K562 (cell line): ENCODE measurements around the gene ALK. TPM values are rescaled to one million over a fixed set of nuclear protein-coding genes. Genes with fewer than 3 reads are reported as not detected.

Source experiments
- ATAC-seq: fragments of 200-7000 bp; cut with Tn5 transposase; 3 replicates; pipeline ENCODE4 v1.9.1; 2020; ENCODE audit warnings: moderate library complexity
- BruUV-seq: library from RNA; stranded (reverse); fragments of 400-500 nt; replicated peaks from 2 replicates; lab custom pipeline; 2021; lab: Mats Ljungman, UMichigan
- CTCF ChIA-PET: fragments of 300-600 bp; formaldehyde crosslinking; extraction: SDS; loops from one replicate; lab custom pipeline; 2021; ENCODE audit warnings: low intra/inter-chr PET ratio; lab: Yijun Ruan, JAX
- POLR2A ChIA-PET: fragments of 300-600, 350-650 bp; sonication (Branson Sonifier 250); formaldehyde crosslinking; extraction: SDS; loops from one replicate; lab custom pipeline; 2021; ENCODE audit warnings: antibody characterized with exemption, inconsistent platforms; lab: Yijun Ruan, JAX
- DNase-seq, 4 experiments: peaks; one replicate each; pipeline versions ENCODE4 v3.0.0 to v3.0.0-alpha.2; 2011 to 2018; ENCODE audit warnings: low spot score in 3 of 4, mixed read lengths in 3 of 4; ENCODE audit errors: extremely low read depth in 1 of 4
- FAIRE-seq: peaks from 2 replicates; lab custom pipeline; 2011; peaks lifted over from hg19 to GRCh38; lab: Jason Lieb, UNC
- H2AFZ ChIP-seq: 2 replicates; pipeline ENCODE4 v1.6.0; 2011; ENCODE audit warnings: low read depth, low read length, control low read depth, inconsistent platforms
- H3K27ac ChIP-seq: fragments of 200-600 bp; 3 replicates; pipeline ENCODE4 v1.8.0; 2011; ENCODE audit warnings: low read depth, mild to moderate bottlenecking, control low read depth, inconsistent platforms, low read length, moderate library complexity, mixed read lengths; ENCODE audit errors: extremely low read depth
- H3K27me3 ChIP-seq, 2 experiments: fragments of 300-600 bp in 1 of 2; 2 replicates in 1 of 2; 3 replicates in 1 of 2; pipeline versions ENCODE4 v1.6.0 to v1.8.0; 2011; ENCODE audit warnings: inconsistent platforms in 2 of 2, low read length in 2 of 2, mild to moderate bottlenecking in 1 of 2, mixed read lengths in 1 of 2, moderate library complexity in 1 of 2; ENCODE audit not compliant: control insufficient read depth in 2 of 2, insufficient read depth in 2 of 2
- H3K36me3 ChIP-seq: fragments of 300-600 bp; 3 replicates; pipeline ENCODE4 v1.8.0; 2011; ENCODE audit warnings: mild to moderate bottlenecking, low read length, inconsistent platforms; ENCODE audit not compliant: control insufficient read depth, insufficient read depth
- H3K4me1 ChIP-seq, 2 experiments: fragments of 200-600 bp in 1 of 2; replicated peaks in 1 of 2; 2 replicates in 1 of 2; 3 replicates in 1 of 2; pipeline versions ENCODE4 v1.5.1 to v1.8.0; 2011; ENCODE audit warnings: inconsistent platforms in 2 of 2, low read length in 2 of 2, mild to moderate bottlenecking in 1 of 2, mixed read lengths in 1 of 2, moderate library complexity in 1 of 2; ENCODE audit not compliant: control insufficient read depth in 2 of 2, insufficient read depth in 2 of 2
- H3K4me2 ChIP-seq: 2 replicates; pipeline ENCODE4 v1.6.1; 2011; ENCODE audit warnings: low read length, control low read depth, inconsistent platforms, mixed read lengths; ENCODE audit not compliant: insufficient read depth
- H3K4me3 ChIP-seq: fragments of 200-600 bp; sonication (generic), shearing (Covaris generic); 2 replicates; pipeline ENCODE4 v1.5.1; 2016; ENCODE audit warnings: control low read depth, inconsistent platforms
- H3K79me2 ChIP-seq: fragments of 200-600 bp; 3 replicates; pipeline ENCODE4 v1.8.0; 2011; ENCODE audit warnings: low read length, inconsistent platforms; ENCODE audit not compliant: control insufficient read depth, insufficient read depth
- H3K9ac ChIP-seq, 2 experiments: 2 replicates each; pipeline versions ENCODE4 v1.6.0 to v1.6.1; 2011; ENCODE audit warnings: low read depth in 2 of 2, low read length in 2 of 2, control low read depth in 1 of 2, inconsistent platforms in 1 of 2, mild to moderate bottlenecking in 1 of 2, mixed read lengths in 1 of 2; ENCODE audit not compliant: insufficient read depth in 1 of 2
- H3K9me1 ChIP-seq: one replicate; pipeline ENCODE4 v1.6.0; 2011; ENCODE audit warnings: inconsistent platforms, mild to moderate bottlenecking, low read length, moderate library complexity; ENCODE audit not compliant: control insufficient read depth, insufficient read depth
- H3K9me3 ChIP-seq: replicated peaks from 2 replicates; pipeline ENCODE4 v1.5.1; 2011; ENCODE audit warnings: low read depth, low read length, inconsistent platforms; ENCODE audit not compliant: control insufficient read depth, insufficient read depth
- H4K20me1 ChIP-seq: replicated peaks from 2 replicates; pipeline ENCODE4 v1.6.1; 2011; ENCODE audit warnings: low read length, inconsistent platforms, mixed read lengths; ENCODE audit not compliant: control insufficient read depth, insufficient read depth
- E2F8 ChIP-seq: fragments of 450-650 bp; IDR thresholded peaks from 2 replicates; pipeline ENCODE4 v1.7.1; 2018; ENCODE audit warnings: mild to moderate bottlenecking, low read depth; ENCODE audit not compliant: partially characterized antibody
- HDAC3 ChIP-seq: fragments of 450-650 bp; IDR thresholded peaks from 2 replicates; pipeline ENCODE4 v1.6.1; 2018; ENCODE audit warnings: borderline replicate concordance, mild to moderate bottlenecking, moderate library complexity; ENCODE audit not compliant: partially characterized antibody
- KDM1A ChIP-seq, 2 experiments: fragments of 450-650 bp; IDR thresholded peaks; 2 replicates each; pipeline ENCODE4 v1.6.1; 2016; ENCODE audit warnings: mild to moderate bottlenecking in 2 of 2
- SMARCE1 ChIP-seq: fragments of 450-650 bp; IDR thresholded peaks from 2 replicates; pipeline ENCODE4 v1.7.1; 2016; ENCODE audit warnings: mild to moderate bottlenecking
- SNRNP70 ChIP-seq: fragments of 200-400 bp; formaldehyde crosslinking; optimal IDR thresholded peaks from 2 replicates; pipeline ENCODE3; 2017; ENCODE audit warnings: low read depth, low read length
- ZFPM2 ChIP-seq: fragments of 250-450 bp; sonication (Bioruptor Pico); IDR thresholded peaks from 2 replicates; pipeline ENCODE4 v1.5.1; 2022; ENCODE audit warnings: mild to moderate bottlenecking
- ZNF707 ChIP-seq: fragments of 250-450 bp; sonication (Bioruptor Pico); conservative IDR thresholded peaks from 2 replicates; pipeline ENCODE4 v1.8.0; 2022; ENCODE audit warnings: inconsistent platforms, mild to moderate bottlenecking, moderate library complexity
- WGBS: fragments of 100-300 bp; shearing (Covaris generic); methylation state at CpG from one replicate; pipeline ENCODE4 v1.1.6; 2016; ENCODE audit warnings: low coverage, mixed read lengths; ENCODE audit not compliant: insufficient coverage; ENCODE audit errors: missing lambda C conversion rate; 5-methylcytosine and 5-hydroxymethylcytosine counted together
- in situ Hi-C: fragments of 300-500 bp; cut with MboI; formaldehyde crosslinking; loops from 4 replicates; pipeline ENCODE4 v1.15.0; 2018; ENCODE audit warnings: inconsistent platforms, mixed read lengths
- intact Hi-C: fragments of 100-400 bp; cut with micrococcal nuclease; formaldehyde crosslinking; loops from 2 replicates; pipeline ENCODE4 v1.14.2; 2022
- polyA plus RNA-seq, 8 experiments: library from polyadenylated mRNA; depleted of rRNA in 4 of 8; stranded (reverse) in 5 of 8; unstranded in 3 of 8; fragments of >200 nt; fragmentation: Nextera tagmentation in 2 of 8; fragmentation: Illumina TruSeq in 1 of 8; extraction: Ambion mirVana in 2 of 8; extraction: Trizol in 1 of 8; gene quantifications; 2 replicates each; pipeline versions ENCODE4 v1.2.1 to v1.2.3, GENCODE V29; 2011 to 2014; ENCODE audit warnings: inconsistent platforms in 1 of 8, missing spikeins in 1 of 8
- total RNA-seq, 7 experiments: library from RNA; depleted of rRNA in 6 of 7; stranded (reverse); fragments of >200 nt in 6 of 7; fragmentation: Illumina TruSeq in 2 of 7; extraction: Trizol in 2 of 7; gene quantifications; 2 replicates each; pipeline versions ENCODE4 v1.2.1 to v1.2.3, GENCODE V29; 2011 to 2021; ENCODE audit warnings: low replicate concordance in 1 of 7

Gene ALK
- total and polyA plus RNA-seq, 9 of the 15 experiments (the other 6 are each of a cell fraction or from before 2014, with no cell fraction given): not detected

- in situ Hi-C loops (no loop called here), intact Hi-C loops (no loop called here)
- H3K9me3 ChIP-seq: no peaks in the 10 kb centered on the region
- DNase-seq (no peak), ATAC-seq (no peak), FAIRE-seq (no peak)
- no peak overlapping the region for H3K4me3 ChIP-seq
- H4K20me1 ChIP-seq: no peaks in the 10 kb centered on the region
- no peaks in the 10 kb centered on the region for H3K4me1 ChIP-seq
- ChIA-PET CTCF (no interaction called here), POLR2A (no interaction called here)
- BruUV-seq: no TSS peak
- H3K27ac ChIP-seq: no peak overlapping the region
- TF ChIP-seq ZNF707 (CRISPR knock-in tag): no peak
- no peak for TF ChIP-seq SMARCE1
- TF ChIP-seq KDM1A (IDR thresholded peaks at IDR 0.05): no peak
- TF ChIP-seq E2F8: no peak
- no peak for TF ChIP-seq HDAC3
- TF ChIP-seq ZFPM2: no peak
- TF ChIP-seq SNRNP70: no peak
- no peaks in the 10 kb centered on the region for H3K9me1 ChIP-seq
- no peaks in the 10 kb centered on the region for H3K79me2 ChIP-seq
- no peak overlapping the region for H3K9ac ChIP-seq
- H2AFZ ChIP-seq: no peak overlapping the region
- 2% methylated on average over 4 of the region's 4 CpGs for WGBS
- peaks cover 0 to 47% of the 10 kb centered on the region in 2 experiments; a peak in 4 of 5 replicates for H3K27me3 ChIP-seq
- no peak overlapping the region for H3K4me2 ChIP-seq
- no peaks in the 10 kb centered on the region for H3K36me3 ChIP-seq
Observed at GRCh38 chr2:29241341-29241740, 680.0 kb downstream of the ALK start.
